ENCODE results near the gene CYTH3. TPM values are rescaled to one million over a fixed set of nuclear protein-coding genes. Genes with fewer than 3 reads are reported as not detected.

Gene CYTH3
- polyA plus RNA-seq, 2 donors: 5.7 to 7.2 TPM

GRCh38 chr7:6165521-6166320 lies 106.7 kb downstream of the CYTH3 start:
- Histone ChIP-seq H3K36me3 (ENCODE audit: control insufficient read depth in 2 of 2, insufficient read depth in 2 of 2, low read length in 1 of 2) (peaks cover 5 to 32% of the 10 kb centered on the region in 2 donors), H3K27me3 (ENCODE audit: control insufficient read depth in 1 of 2, insufficient read depth in 2 of 2, low read length in 2 of 2) (no peaks in the 10 kb centered on the region), H3K9me3 (ENCODE audit: control insufficient read depth in 2 of 2, insufficient read depth in 1 of 2, low read depth in 1 of 2, low read length in 1 of 2) (no peaks in the 10 kb centered on the region), H3K4me3 (ENCODE audit: low read depth in 1 of 2, low read length in 2 of 2) (no peak overlapping the region), H3K4me1 (ENCODE audit: control insufficient read depth in 2 of 2, insufficient read depth in 2 of 2, low read length in 1 of 2) (peaks cover 0 to 2% of the 10 kb centered on the region in 2 donors), H3K27ac (ENCODE audit: low read depth in 2 of 2, low read length in 1 of 2) (no peak overlapping the region)
- WGBS, 2 donors: 93 to 94% methylated on average over 36 of the region's 36 CpGs

GRCh38 chr7:6165075-6165474 lies 107.3 kb downstream of the CYTH3 start:
- Histone ChIP-seq H3K27ac (ENCODE audit: low read depth in 2 of 2, low read length in 1 of 2) (no peak overlapping the region), H3K36me3 (ENCODE audit: control insufficient read depth in 2 of 2, insufficient read depth in 2 of 2, low read length in 1 of 2) (peaks cover 5 to 28% of the 10 kb centered on the region in 2 donors), H3K9me3 (ENCODE audit: control insufficient read depth in 2 of 2, insufficient read depth in 1 of 2, low read depth in 1 of 2, low read length in 1 of 2) (no peaks in the 10 kb centered on the region), H3K4me1 (ENCODE audit: control insufficient read depth in 2 of 2, insufficient read depth in 2 of 2, low read length in 1 of 2) (peaks cover 0 to 2% of the 10 kb centered on the region in 2 donors), H3K4me3 (ENCODE audit: low read depth in 1 of 2, low read length in 2 of 2) (no peak overlapping the region), H3K27me3 (ENCODE audit: control insufficient read depth in 1 of 2, insufficient read depth in 2 of 2, low read length in 2 of 2) (no peaks in the 10 kb centered on the region)
- 79 to 84% methylated on average over 19 of the region's 19 CpGs for WGBS, 2 donors

- no peak overlapping the region for H3K4me3 ChIP-seq (ENCODE audit: low read depth in 1 of 2, low read length in 2 of 2)
- H3K27me3 ChIP-seq (ENCODE audit: control insufficient read depth in 1 of 2, insufficient read depth in 2 of 2, low read length in 2 of 2): no peaks in the 10 kb centered on the region
- peaks cover 5 to 28% of the 10 kb centered on the region in 2 donors for H3K36me3 ChIP-seq (ENCODE audit: control insufficient read depth in 2 of 2, insufficient read depth in 2 of 2, low read length in 1 of 2)
- H3K9me3 ChIP-seq (ENCODE audit: control insufficient read depth in 2 of 2, insufficient read depth in 1 of 2, low read depth in 1 of 2, low read length in 1 of 2): no peaks in the 10 kb centered on the region
- peaks cover 0 to 2% of the 10 kb centered on the region in 2 donors for H3K4me1 ChIP-seq (ENCODE audit: control insufficient read depth in 2 of 2, insufficient read depth in 2 of 2, low read length in 1 of 2)
- 86% methylated on average over 28 of the region's 28 CpGs for WGBS, 2 donors
- H3K27ac ChIP-seq (ENCODE audit: low read depth in 2 of 2, low read length in 1 of 2): no peak overlapping the region
Observed at GRCh38 chr7:6164491-6164890, 107.9 kb downstream of the CYTH3 start.

GRCh38 chr7:6164010-6164409 lies 108.4 kb downstream of the CYTH3 start:
- Histone ChIP-seq H3K9me3 (ENCODE audit: control insufficient read depth in 2 of 2, insufficient read depth in 1 of 2, low read depth in 1 of 2, low read length in 1 of 2) (no peaks in the 10 kb centered on the region), H3K36me3 (ENCODE audit: control insufficient read depth in 2 of 2, insufficient read depth in 2 of 2, low read length in 1 of 2) (peaks cover 5 to 30% of the 10 kb centered on the region in 2 donors)

GRCh38 chr7:6163402-6163801 lies 109.0 kb downstream of the CYTH3 start:
- WGBS, 2 donors: 92 to 94% methylated on average over 17 of the region's 17 CpGs
- Histone ChIP-seq H3K4me3 (ENCODE audit: low read depth in 1 of 2, low read length in 2 of 2) (no peak overlapping the region), H3K36me3 (ENCODE audit: control insufficient read depth in 2 of 2, insufficient read depth in 2 of 2, low read length in 1 of 2) (peaks cover 5 to 36% of the 10 kb centered on the region in 2 donors), H3K9me3 (ENCODE audit: control insufficient read depth in 2 of 2, insufficient read depth in 1 of 2, low read depth in 1 of 2, low read length in 1 of 2) (no peaks in the 10 kb centered on the region), H3K4me1 (ENCODE audit: control insufficient read depth in 2 of 2, insufficient read depth in 2 of 2, low read length in 1 of 2) (peaks cover 0 to 2% of the 10 kb centered on the region in 2 donors), H3K27me3 (ENCODE audit: control insufficient read depth in 1 of 2, insufficient read depth in 2 of 2, low read length in 2 of 2) (no peaks in the 10 kb centered on the region), H3K27ac (ENCODE audit: low read depth in 2 of 2, low read length in 1 of 2) (peak overlapping the region in 1 of 2 donors; percentile 6)

More at GRCh38 chr7:6164010-6164409, 108.4 kb downstream of the CYTH3 start:
- 85 to 94% methylated on average over 7 of the region's 7 CpGs for WGBS, 2 donors
- Histone ChIP-seq H3K27ac (ENCODE audit: low read depth in 2 of 2, low read length in 1 of 2) (no peak overlapping the region), H3K4me1 (ENCODE audit: control insufficient read depth in 2 of 2, insufficient read depth in 2 of 2, low read length in 1 of 2) (peaks cover 0 to 2% of the 10 kb centered on the region in 2 donors), H3K4me3 (ENCODE audit: low read depth in 1 of 2, low read length in 2 of 2) (no peak overlapping the region), H3K27me3 (ENCODE audit: control insufficient read depth in 1 of 2, insufficient read depth in 2 of 2, low read length in 2 of 2) (no peaks in the 10 kb centered on the region)

- 88% methylated on average over 18 of the region's 18 CpGs for WGBS, 2 donors
- Histone ChIP-seq H3K4me3 (ENCODE audit: low read depth in 1 of 2, low read length in 2 of 2) (no peak overlapping the region), H3K36me3 (ENCODE audit: control insufficient read depth in 2 of 2, insufficient read depth in 2 of 2, low read length in 1 of 2) (peaks cover 5 to 42% of the 10 kb centered on the region in 2 donors), H3K27me3 (ENCODE audit: control insufficient read depth in 1 of 2, insufficient read depth in 2 of 2, low read length in 2 of 2) (no peaks in the 10 kb centered on the region), H3K4me1 (ENCODE audit: control insufficient read depth in 2 of 2, insufficient read depth in 2 of 2, low read length in 1 of 2) (peaks cover 0 to 2% of the 10 kb centered on the region in 2 donors), H3K9me3 (ENCODE audit: control insufficient read depth in 2 of 2, insufficient read depth in 1 of 2, low read depth in 1 of 2, low read length in 1 of 2) (no peaks in the 10 kb centered on the region), H3K27ac (ENCODE audit: low read depth in 2 of 2, low read length in 1 of 2) (no peak overlapping the region)
Observed at GRCh38 chr7:6162650-6163366, 109.6 kb downstream of the CYTH3 start.

- peaks cover 8 to 45% of the 10 kb centered on the region in 2 donors for H3K36me3 ChIP-seq (ENCODE audit: control insufficient read depth in 2 of 2, insufficient read depth in 2 of 2, low read length in 1 of 2)
- peaks cover 0 to 2% of the 10 kb centered on the region in 2 donors for H3K4me1 ChIP-seq (ENCODE audit: control insufficient read depth in 2 of 2, insufficient read depth in 2 of 2, low read length in 1 of 2)
- no peak overlapping the region for H3K27ac ChIP-seq (ENCODE audit: low read depth in 2 of 2, low read length in 1 of 2)
- H3K9me3 ChIP-seq (ENCODE audit: control insufficient read depth in 2 of 2, insufficient read depth in 1 of 2, low read depth in 1 of 2, low read length in 1 of 2): no peaks in the 10 kb centered on the region
- H3K4me3 ChIP-seq (ENCODE audit: low read depth in 1 of 2, low read length in 2 of 2): no peak overlapping the region
- no peaks in the 10 kb centered on the region for H3K27me3 ChIP-seq (ENCODE audit: control insufficient read depth in 1 of 2, insufficient read depth in 2 of 2, low read length in 2 of 2)
- WGBS, 2 donors: 76 to 82% methylated on average over 8 of the region's 8 CpGs
Observed at GRCh38 chr7:6162331-6162620, 110.1 kb downstream of the CYTH3 start.

- no peaks in the 10 kb centered on the region for H3K27me3 ChIP-seq (ENCODE audit: control insufficient read depth in 1 of 2, insufficient read depth in 2 of 2, low read length in 2 of 2)
- H3K27ac ChIP-seq (ENCODE audit: low read depth in 2 of 2, low read length in 1 of 2): no peak overlapping the region
- no peaks in the 10 kb centered on the region for H3K9me3 ChIP-seq (ENCODE audit: control insufficient read depth in 2 of 2, insufficient read depth in 1 of 2, low read depth in 1 of 2, low read length in 1 of 2)
- no peaks in the 10 kb centered on the region for H3K4me1 ChIP-seq (ENCODE audit: control insufficient read depth in 2 of 2, insufficient read depth in 2 of 2, low read length in 1 of 2)
- peaks cover 11 to 48% of the 10 kb centered on the region in 2 donors for H3K36me3 ChIP-seq (ENCODE audit: control insufficient read depth in 2 of 2, insufficient read depth in 2 of 2, low read length in 1 of 2)
- 77 to 83% methylated on average over 15 of the region's 15 CpGs for WGBS, 2 donors
- H3K4me3 ChIP-seq (ENCODE audit: low read depth in 1 of 2, low read length in 2 of 2): no peak overlapping the region
Observed at GRCh38 chr7:6161463-6162330, 110.7 kb downstream of the CYTH3 start.

- 33 to 49% methylated on average over 15 of the region's 15 CpGs for WGBS, 2 donors
- Histone ChIP-seq H3K4me3 (ENCODE audit: low read depth in 1 of 2, low read length in 2 of 2) (no peak overlapping the region), H3K4me1 (ENCODE audit: control insufficient read depth in 2 of 2, insufficient read depth in 2 of 2, low read length in 1 of 2) (no peaks in the 10 kb centered on the region), H3K27me3 (ENCODE audit: control insufficient read depth in 1 of 2, insufficient read depth in 2 of 2, low read length in 2 of 2) (no peaks in the 10 kb centered on the region), H3K36me3 (ENCODE audit: control insufficient read depth in 2 of 2, insufficient read depth in 2 of 2, low read length in 1 of 2) (peaks cover 11 to 49% of the 10 kb centered on the region in 2 donors), H3K9me3 (ENCODE audit: control insufficient read depth in 2 of 2, insufficient read depth in 1 of 2, low read depth in 1 of 2, low read length in 1 of 2) (no peaks in the 10 kb centered on the region), H3K27ac (ENCODE audit: low read depth in 2 of 2, low read length in 1 of 2) (peak overlapping the region in 1 of 2 donors; percentile 18)
Observed at GRCh38 chr7:6160191-6160623, 112.2 kb downstream of the CYTH3 start.
